Keratinocyte (primary cell): ENCODE measurements around the gene LAMA2.

Experiments
- CTCF ChIP-seq, 3 experiments: IDR thresholded peaks in 1 of 3; conservative IDR thresholded peaks in 1 of 3; optimal IDR thresholded peaks in 1 of 3; 2 replicates in 2 of 3; 3 replicates in 1 of 3; pipeline versions ENCODE3 to v1.5.1; 2011; ENCODE audit warnings: low read length in 3 of 3, mild to moderate bottlenecking in 3 of 3, moderate library complexity in 2 of 3, control low read depth in 1 of 3, inconsistent platforms in 1 of 3; ENCODE audit not compliant: insufficient read depth in 2 of 3; ENCODE audit errors: extremely low read depth in 1 of 3
- EZH2 ChIP-seq: IDR thresholded peaks from one replicate; pipeline ENCODE4 v1.6.1; 2012; ENCODE audit warnings: inconsistent platforms, mild to moderate bottlenecking, low read length, moderate library complexity

- no peak for TF ChIP-seq CTCF (optimal IDR thresholded peaks at IDR 0.05 in 1 of 3, IDR thresholded peaks at IDR 0.05 in 1 of 3, conservative IDR thresholded peaks at IDR 0.05 in 1 of 3; ENCODE audit: extremely low read depth in 1 of 3, insufficient read depth in 2 of 3, low read length in 3 of 3)
- TF ChIP-seq EZH2, result no peak
Measured at GRCh38 chr6:128874863-128875262, 8.1 kb upstream of the LAMA2 start.
